Measurements from ENCODE around the gene DPH6. TPM values are rescaled to one million over a fixed set of nuclear protein-coding genes. Genes with fewer than 3 reads are reported as not detected.

The DPH6 gene
- total and polyA plus RNA-seq, 2 experiments from 2014 or later: 14.2 to 28.6 TPM

DNA sequence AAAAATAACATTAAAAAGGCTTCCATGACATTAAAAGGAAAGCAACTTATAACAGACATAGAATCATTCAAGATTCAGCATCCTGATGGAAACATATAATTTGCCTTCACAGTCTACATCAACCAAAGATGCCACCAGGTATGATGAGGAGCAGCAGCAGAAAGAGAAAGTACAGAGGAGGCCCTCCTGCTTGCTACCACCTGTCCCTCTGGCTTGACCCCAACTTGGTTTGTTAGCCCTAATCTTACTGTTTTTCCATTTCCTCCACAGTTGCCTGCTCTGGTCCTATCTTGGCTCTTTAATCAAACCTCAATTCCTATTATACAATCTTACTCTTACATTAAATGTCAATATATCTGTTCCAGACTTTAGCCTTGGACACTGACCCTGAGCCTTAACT is 171.3 kb downstream of the DPH6 start:
- no peaks in the 10 kb centered on the region for H3K9me3 ChIP-seq (ENCODE audit: low read depth)
- H4K20me1 ChIP-seq (ENCODE audit: insufficient read depth): no peaks in the 10 kb centered on the region
- peaks cover 3% of the 10 kb centered on the region; the same call in 1 of the 2 replicates for H3K36me3 ChIP-seq (ENCODE audit: low read depth)
- H3K27me3 ChIP-seq (replicated peaks; ENCODE audit: insufficient read depth): no peaks in the 10 kb centered on the region
- no peaks in the 10 kb centered on the region for H3K79me2 ChIP-seq (ENCODE audit: insufficient read depth)
- no peak overlapping the region for H3K9ac ChIP-seq
- in situ Hi-C loops (cut with MboI): no loop called here
- H3F3A ChIP-seq (ENCODE audit: insufficient read depth): no peaks in the 10 kb centered on the region
- H3K4me2 ChIP-seq (ENCODE audit: unreplicated experiment): no peak overlapping the region
- no peak overlapping the region for H3K27ac ChIP-seq
- H3K9me2 ChIP-seq (ENCODE audit: insufficient read depth): no peaks in the 10 kb centered on the region
- H2AFZ ChIP-seq: no peak overlapping the region
- H3K4me1 ChIP-seq (ENCODE audit: insufficient read depth): no peaks in the 10 kb centered on the region
- TF ChIP-seq EZH2 (IDR thresholded peaks at IDR 0.05; ENCODE audit: insufficient read depth, poor library complexity, severe bottlenecking) (no peak), EZH2phosphoT487 (IDR thresholded peaks at IDR 0.05; ENCODE audit: insufficient read depth, low read depth) (no peak)
- DNase-seq: no peak
- no peak overlapping the region for H3K4me3 ChIP-seq

DNA sequence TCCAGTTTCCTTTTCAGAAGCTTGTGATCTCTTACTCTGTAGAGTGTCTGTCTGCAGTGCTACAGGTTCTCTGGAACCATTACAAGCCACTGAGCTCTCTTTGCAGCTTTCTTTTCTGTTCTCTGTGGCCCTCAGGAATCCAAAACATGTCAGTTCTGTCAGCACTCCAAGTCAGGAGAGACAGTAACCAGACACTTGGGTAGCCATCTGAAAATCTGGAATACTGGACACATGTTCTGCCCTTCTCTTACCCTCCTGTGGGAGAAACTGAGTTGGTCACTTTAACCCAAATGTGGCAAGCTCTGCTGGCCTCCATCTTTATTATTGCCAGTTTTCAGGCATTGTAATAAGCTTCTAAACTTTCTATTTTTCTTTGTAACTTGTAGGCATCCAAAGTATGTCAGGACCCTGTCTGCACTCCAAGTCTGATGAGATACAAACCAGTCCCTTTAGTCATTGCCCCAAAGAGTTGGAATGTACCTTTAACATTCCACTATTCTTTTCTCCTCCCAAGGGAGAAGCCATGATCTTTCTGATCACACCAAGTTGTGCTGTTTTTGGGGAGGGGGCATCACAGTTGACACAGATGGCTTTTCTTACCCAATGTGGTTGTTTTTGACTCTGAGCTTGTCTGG is 183.7 kb downstream of the DPH6 start:
- in situ Hi-C loops (cut with MboI): no loop called here

GRCh38 chr15:35358824-35359223 is 187.1 kb downstream of the DPH6 start:
- no peak for TF ChIP-seq EZH2phosphoT487 (IDR thresholded peaks at IDR 0.05; ENCODE audit: insufficient read depth, low read depth)
- TF ChIP-seq EZH2 (IDR thresholded peaks at IDR 0.05; ENCODE audit: insufficient read depth, poor library complexity, severe bottlenecking): no peak
- WGBS, 2 experiments (ENCODE audit: low coverage in 1 of 2, low lambda C conversion rate in 2 of 2, missing lambda C conversion rate in 2 of 2): 91 to 93% methylated on average over 5 of the region's 5 CpGs
- H4K20me1 ChIP-seq (ENCODE audit: insufficient read depth): no peaks in the 10 kb centered on the region
- H3K4me3 ChIP-seq: no peak overlapping the region
- no peak overlapping the region for H3K27ac ChIP-seq
- H3K4me1 ChIP-seq (ENCODE audit: insufficient read depth): peaks cover 13% of the 10 kb centered on the region
- no peak overlapping the region for H3K4me2 ChIP-seq (ENCODE audit: unreplicated experiment)
- peaks cover 11% of the 10 kb centered on the region for H3F3A ChIP-seq (ENCODE audit: insufficient read depth)
- H3K9ac ChIP-seq: no peak overlapping the region
- no peak for DNase-seq
- H3K9me2 ChIP-seq (ENCODE audit: insufficient read depth): no peaks in the 10 kb centered on the region
- in situ Hi-C loops (cut with MboI): no loop called here
- no peaks in the 10 kb centered on the region for H3K9me3 ChIP-seq (ENCODE audit: low read depth)
- H2AFZ ChIP-seq: no peak overlapping the region
- no peaks in the 10 kb centered on the region for H3K27me3 ChIP-seq (replicated peaks; ENCODE audit: insufficient read depth)
- H3K79me2 ChIP-seq (ENCODE audit: insufficient read depth): no peaks in the 10 kb centered on the region
- no peaks in the 10 kb centered on the region for H3K36me3 ChIP-seq (ENCODE audit: low read depth)

More for the DNA sequence above, 183.7 kb downstream of the DPH6 start:
- TF ChIP-seq EZH2 (IDR thresholded peaks at IDR 0.05; ENCODE audit: insufficient read depth, poor library complexity, severe bottlenecking) (no peak), EZH2phosphoT487 (IDR thresholded peaks at IDR 0.05; ENCODE audit: insufficient read depth, low read depth) (no peak)
- peaks cover 11% of the 10 kb centered on the region for H3F3A ChIP-seq (ENCODE audit: insufficient read depth)
- peak overlapping the region; percentile 8 for H3K4me2 ChIP-seq (ENCODE audit: unreplicated experiment)
- H4K20me1 ChIP-seq (ENCODE audit: insufficient read depth): no peaks in the 10 kb centered on the region
- H3K27ac ChIP-seq: no peak overlapping the region
- no peak overlapping the region for H2AFZ ChIP-seq
- no peaks in the 10 kb centered on the region for H3K9me2 ChIP-seq (ENCODE audit: insufficient read depth)
- no peaks in the 10 kb centered on the region for H3K79me2 ChIP-seq (ENCODE audit: insufficient read depth)
- no peaks in the 10 kb centered on the region for H3K27me3 ChIP-seq (replicated peaks; ENCODE audit: insufficient read depth)
- H3K4me3 ChIP-seq: no peak overlapping the region; the same call in 1 of the 2 replicates
- DNase-seq: peak; percentile 33
- H3K36me3 ChIP-seq (ENCODE audit: low read depth): 0 out of 2 replicates have a peak, but pooled peaks cover 4% of the 10 kb centered on the region
- no peaks in the 10 kb centered on the region for H3K9me3 ChIP-seq (ENCODE audit: low read depth)
- no peak overlapping the region for H3K9ac ChIP-seq
- H3K4me1 ChIP-seq (ENCODE audit: insufficient read depth): peaks cover 13% of the 10 kb centered on the region

DNA sequence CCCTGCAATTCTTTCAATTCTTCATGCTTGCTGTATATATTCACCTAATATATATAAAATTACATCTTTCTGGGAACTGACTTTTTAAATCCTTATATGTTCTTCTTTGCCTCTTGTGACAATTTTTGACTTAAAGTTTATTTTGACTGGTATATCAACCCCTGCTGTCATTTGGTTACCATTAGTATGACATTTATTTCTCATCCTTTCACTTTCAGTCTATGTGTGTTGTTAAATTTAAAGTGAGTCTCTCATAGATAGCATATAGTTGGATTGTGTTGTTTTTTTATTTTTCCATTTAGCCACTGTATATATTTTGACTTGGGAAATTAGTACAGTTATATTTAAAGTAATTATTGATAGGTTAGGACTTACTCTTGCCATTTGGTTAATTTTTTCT is 194.9 kb downstream of the DPH6 start:
- no peak overlapping the region for H3K4me2 ChIP-seq (ENCODE audit: unreplicated experiment)
- no peaks in the 10 kb centered on the region for H3K27me3 ChIP-seq (replicated peaks; ENCODE audit: insufficient read depth)
- H3K27ac ChIP-seq: no peak overlapping the region
- H3K79me2 ChIP-seq (ENCODE audit: insufficient read depth): no peaks in the 10 kb centered on the region
- in situ Hi-C loops (cut with MboI): no loop called here
- H3K9me3 ChIP-seq (ENCODE audit: low read depth): no peaks in the 10 kb centered on the region
- H3F3A ChIP-seq (ENCODE audit: insufficient read depth): peaks cover 5% of the 10 kb centered on the region; the same call in 1 of the 2 replicates
- no peaks in the 10 kb centered on the region for H3K36me3 ChIP-seq (ENCODE audit: low read depth)
- no peak overlapping the region for H3K9ac ChIP-seq
- DNase-seq: no peak
- no peak overlapping the region for H3K4me3 ChIP-seq
- H4K20me1 ChIP-seq (ENCODE audit: insufficient read depth): no peaks in the 10 kb centered on the region
- no peak overlapping the region for H2AFZ ChIP-seq
- TF ChIP-seq EZH2 (IDR thresholded peaks at IDR 0.05; ENCODE audit: insufficient read depth, poor library complexity, severe bottlenecking): no peak
- no peak for TF ChIP-seq EZH2phosphoT487 (IDR thresholded peaks at IDR 0.05; ENCODE audit: insufficient read depth, low read depth)
- H3K4me1 ChIP-seq (ENCODE audit: insufficient read depth): no peaks in the 10 kb centered on the region
- H3K9me2 ChIP-seq (ENCODE audit: insufficient read depth): no peaks in the 10 kb centered on the region

DNA sequence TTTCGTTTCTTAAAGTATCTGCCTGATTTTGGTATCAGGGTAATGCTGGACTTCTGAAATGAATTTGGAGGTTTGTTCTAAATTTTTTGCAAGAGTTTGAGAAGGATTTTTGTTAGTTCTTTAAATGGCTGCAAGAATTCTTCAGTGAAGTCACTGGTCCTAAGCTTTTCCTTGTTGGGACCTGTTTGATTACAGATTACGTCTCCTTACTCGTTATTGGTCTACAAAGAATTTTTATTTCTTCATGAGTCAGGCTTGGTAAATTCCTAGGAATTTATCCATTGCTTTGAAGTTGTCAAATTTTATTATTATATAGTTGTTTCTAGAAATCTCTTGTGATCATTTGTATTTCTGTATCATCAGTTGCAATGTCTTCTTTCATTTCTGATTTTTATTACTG is 196.0 kb downstream of the DPH6 start:
- in situ Hi-C loops (cut with MboI): no loop called here
- no peak overlapping the region for H3K4me2 ChIP-seq (ENCODE audit: unreplicated experiment)
- no peak for DNase-seq
- no peak overlapping the region for H2AFZ ChIP-seq
- H3K79me2 ChIP-seq (ENCODE audit: insufficient read depth): no peaks in the 10 kb centered on the region
- TF ChIP-seq EZH2 (IDR thresholded peaks at IDR 0.05; ENCODE audit: insufficient read depth, poor library complexity, severe bottlenecking) (no peak), EZH2phosphoT487 (IDR thresholded peaks at IDR 0.05; ENCODE audit: insufficient read depth, low read depth) (no peak)
- peaks cover 5% of the 10 kb centered on the region; the same call in 1 of the 2 replicates for H3F3A ChIP-seq (ENCODE audit: insufficient read depth)
- H3K9ac ChIP-seq: no peak overlapping the region
- no peaks in the 10 kb centered on the region for H3K27me3 ChIP-seq (replicated peaks; ENCODE audit: insufficient read depth)
- no peaks in the 10 kb centered on the region for H3K9me2 ChIP-seq (ENCODE audit: insufficient read depth)
- H3K36me3 ChIP-seq (ENCODE audit: low read depth): no peaks in the 10 kb centered on the region
- H3K4me3 ChIP-seq: no peak overlapping the region
- WGBS, 2 experiments (ENCODE audit: low coverage in 1 of 2, low lambda C conversion rate in 2 of 2, missing lambda C conversion rate in 2 of 2): 90 to 94% methylated on average over 3 of the region's 3 CpGs
- H3K9me3 ChIP-seq (ENCODE audit: low read depth): no peaks in the 10 kb centered on the region
- no peaks in the 10 kb centered on the region for H3K4me1 ChIP-seq (ENCODE audit: insufficient read depth)
- no peaks in the 10 kb centered on the region for H4K20me1 ChIP-seq (ENCODE audit: insufficient read depth)
- no peak overlapping the region for H3K27ac ChIP-seq
